Uterus (tissue), 2 donors: ENCODE measurements around the gene COL8A1.

Experiments
- CTCF ChIP-seq, 4 experiments: fragments of 200-600 bp in 2 of 4; fragments of 450-650 bp in 2 of 4; sonication (generic) in 2 of 4; IDR thresholded peaks; one replicate each; pipeline ENCODE4 v1.5.1; 2016 to 2019; ENCODE audit warnings: antibody characterized with exemption in 4 of 4, mild to moderate bottlenecking in 2 of 4, moderate library complexity in 1 of 4
- POLR2A ChIP-seq, 2 donors: fragments of 450-650 bp; IDR thresholded peaks; one replicate each; pipeline ENCODE4 v1.6.1; 2016; ENCODE audit warnings: antibody characterized with exemption in 2 of 2, mild to moderate bottlenecking in 1 of 2, moderate library complexity in 1 of 2

GRCh38 chr3:99845999-99846398 is 207.6 kb downstream of the COL8A1 start:
- TF ChIP-seq POLR2A (IDR thresholded peaks at IDR 0.05) (no peak), CTCF (IDR thresholded peaks at IDR 0.05) (no peak)
